Choroid plexus epithelial cell (primary cell): ENCODE data around the gene MARCHF3.
"Not testable (repeated sequence)": the region's sequence is repeated elsewhere in the genome, so short reads cannot be mapped to it uniquely, and the experiment has no call there.

Experiments
- DNase-seq: peaks from one replicate; pipeline ENCODE4 v3.0.0-alpha.2; 2010; ENCODE audit warnings: low read depth
- H3K4me3 ChIP-seq: 2 replicates; pipeline ENCODE4 v1.5.1; 2011; ENCODE audit warnings: low read depth, mild to moderate bottlenecking, control low read depth, low read length, moderate library complexity
- TF ChIP-seq, protein P1 (sequence below): conservative IDR thresholded peaks from 2 replicates; pipeline ENCODE4 v1.5.1; 2011; ENCODE audit warnings: low read depth, mild to moderate bottlenecking, control low read depth, inconsistent platforms, low read length, moderate library complexity

Gene MARCHF3

DNA sequence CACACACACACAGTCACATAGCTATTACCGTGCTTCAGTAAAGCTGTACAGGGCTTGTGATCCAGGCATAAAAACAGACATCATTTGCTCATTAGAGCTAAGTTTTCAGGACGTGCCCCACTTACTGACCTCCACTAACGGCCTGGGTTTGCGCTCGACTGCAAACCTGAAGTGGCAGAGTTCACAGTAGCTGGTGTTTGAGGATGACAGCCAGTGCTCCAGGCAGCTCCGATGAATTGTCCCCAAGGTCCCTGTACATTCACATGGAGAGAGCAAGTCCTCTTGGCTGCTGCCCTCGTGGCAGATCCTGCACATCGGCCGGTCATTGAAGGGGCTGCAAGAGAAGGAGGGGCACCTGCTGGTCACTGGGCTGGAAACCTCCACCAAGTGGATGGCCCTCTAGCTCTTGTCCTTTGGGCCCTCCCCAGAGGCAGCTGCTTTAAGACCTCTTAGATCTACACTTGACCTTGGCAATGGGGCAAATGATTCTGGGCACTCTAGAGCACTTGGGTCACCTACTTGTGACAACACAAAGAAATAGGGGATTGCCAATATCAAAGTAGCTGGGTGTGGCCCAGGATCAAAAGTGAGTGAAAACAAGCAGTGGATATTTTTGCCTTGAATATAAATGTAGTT lies 115.4 kb downstream of the MARCHF3 start:
- DNase-seq, result no peak
- H3K4me3 ChIP-seq, result no peak overlapping the region
- TF ChIP-seq, protein P1, sequence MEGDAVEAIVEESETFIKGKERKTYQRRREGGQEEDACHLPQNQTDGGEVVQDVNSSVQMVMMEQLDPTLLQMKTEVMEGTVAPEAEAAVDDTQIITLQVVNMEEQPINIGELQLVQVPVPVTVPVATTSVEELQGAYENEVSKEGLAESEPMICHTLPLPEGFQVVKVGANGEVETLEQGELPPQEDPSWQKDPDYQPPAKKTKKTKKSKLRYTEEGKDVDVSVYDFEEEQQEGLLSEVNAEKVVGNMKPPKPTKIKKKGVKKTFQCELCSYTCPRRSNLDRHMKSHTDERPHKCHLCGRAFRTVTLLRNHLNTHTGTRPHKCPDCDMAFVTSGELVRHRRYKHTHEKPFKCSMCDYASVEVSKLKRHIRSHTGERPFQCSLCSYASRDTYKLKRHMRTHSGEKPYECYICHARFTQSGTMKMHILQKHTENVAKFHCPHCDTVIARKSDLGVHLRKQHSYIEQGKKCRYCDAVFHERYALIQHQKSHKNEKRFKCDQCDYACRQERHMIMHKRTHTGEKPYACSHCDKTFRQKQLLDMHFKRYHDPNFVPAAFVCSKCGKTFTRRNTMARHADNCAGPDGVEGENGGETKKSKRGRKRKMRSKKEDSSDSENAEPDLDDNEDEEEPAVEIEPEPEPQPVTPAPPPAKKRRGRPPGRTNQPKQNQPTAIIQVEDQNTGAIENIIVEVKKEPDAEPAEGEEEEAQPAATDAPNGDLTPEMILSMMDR, result no peak

DNA sequence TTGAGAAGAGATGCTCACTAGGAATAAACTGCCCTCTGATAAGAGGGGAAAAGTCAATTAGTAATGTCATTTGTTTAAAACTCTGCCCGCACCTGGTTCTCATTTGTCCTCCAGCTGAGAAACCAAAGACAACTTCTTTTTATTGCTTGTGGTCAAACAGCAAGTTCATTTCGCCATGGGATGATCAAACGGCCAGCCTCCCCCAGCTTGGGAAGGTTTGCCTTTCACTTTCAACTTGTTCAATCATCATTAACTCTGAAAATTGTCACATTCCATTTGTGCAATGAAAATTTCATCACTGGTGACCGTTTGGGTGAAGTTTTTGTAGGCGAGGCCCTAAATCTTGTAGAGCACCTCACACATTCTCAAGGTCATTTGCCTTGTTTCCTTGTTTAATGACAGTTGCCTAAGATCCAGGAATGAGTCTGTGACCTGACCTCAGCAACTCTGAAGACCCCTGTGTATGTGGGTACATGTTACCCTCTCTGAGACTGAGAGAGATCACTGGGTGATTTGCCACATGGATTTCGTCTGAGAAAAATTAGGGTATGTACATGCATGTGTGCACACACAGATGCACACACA lies 117.7 kb downstream of the MARCHF3 start:
- TF ChIP-seq, protein P1, result no peak
- DNase-seq, result peak; percentile 13
- no peak overlapping the region for H3K4me3 ChIP-seq

DNA sequence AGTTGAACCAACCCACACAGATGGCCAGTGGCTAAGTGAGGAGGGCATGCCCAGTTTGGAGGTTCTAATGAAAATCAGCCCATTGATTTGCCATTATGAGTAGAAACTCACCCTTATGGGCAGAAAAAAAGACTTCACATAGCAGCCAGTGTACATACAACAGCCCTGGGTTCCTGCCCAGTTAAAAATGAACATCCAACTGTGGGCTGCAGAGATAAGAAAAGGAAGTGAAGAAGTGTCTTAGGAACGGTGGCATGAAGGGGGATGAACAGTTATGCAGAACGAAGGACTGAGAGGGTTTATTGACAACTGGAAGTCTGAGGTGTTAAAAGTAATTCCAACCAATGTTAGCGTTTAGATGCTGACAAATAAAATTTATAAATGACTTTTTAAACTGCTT lies 118.4 kb downstream of the MARCHF3 start:
- H3K4me3 ChIP-seq, result no peak overlapping the region
- TF ChIP-seq, protein P1, result no peak
- DNase-seq, result no peak

DNA sequence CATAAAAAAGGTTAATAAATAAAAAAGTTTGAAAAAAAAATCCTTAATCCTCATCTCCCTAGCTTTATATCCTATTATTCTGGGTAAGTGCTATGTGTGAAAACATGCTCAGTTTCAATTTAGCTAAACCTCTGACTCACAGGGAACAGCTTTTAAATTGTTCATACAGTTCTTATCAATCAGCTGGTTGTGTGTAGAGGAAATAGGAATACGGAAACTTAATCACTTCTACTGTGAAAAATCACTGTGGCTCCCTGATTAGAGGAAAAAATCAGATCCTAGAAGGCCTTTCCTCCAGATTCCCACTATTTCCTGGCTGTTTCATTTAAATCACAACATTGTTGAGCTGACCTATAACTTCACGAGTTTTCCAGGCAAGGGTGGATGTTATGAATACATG lies 120.5 kb downstream of the MARCHF3 start:
- TF ChIP-seq, protein P1, result no peak
- no peak overlapping the region for H3K4me3 ChIP-seq
- no peak for DNase-seq

DNA sequence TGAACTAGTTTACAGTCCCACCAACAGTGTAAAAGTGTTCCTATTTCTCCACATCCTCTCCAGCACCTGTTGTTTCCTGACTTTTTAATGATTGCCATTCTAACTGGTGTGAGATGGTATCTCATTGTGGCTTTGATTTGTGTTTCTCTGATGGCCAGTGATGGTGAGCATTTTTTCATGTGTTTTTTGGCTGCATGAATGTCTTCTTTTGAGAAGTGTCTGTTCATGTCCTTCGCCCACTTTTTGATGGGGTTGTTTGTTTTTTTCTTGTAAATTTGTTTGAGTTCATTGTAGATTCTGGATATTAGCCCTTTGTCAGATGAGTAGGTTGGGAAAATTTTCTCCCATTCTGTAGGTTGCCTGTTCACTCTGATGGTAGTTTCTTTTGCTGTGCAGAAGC lies 126.0 kb downstream of the MARCHF3 start:
- H3K4me3 ChIP-seq, DNase-seq: not testable (repeated sequence)

DNA sequence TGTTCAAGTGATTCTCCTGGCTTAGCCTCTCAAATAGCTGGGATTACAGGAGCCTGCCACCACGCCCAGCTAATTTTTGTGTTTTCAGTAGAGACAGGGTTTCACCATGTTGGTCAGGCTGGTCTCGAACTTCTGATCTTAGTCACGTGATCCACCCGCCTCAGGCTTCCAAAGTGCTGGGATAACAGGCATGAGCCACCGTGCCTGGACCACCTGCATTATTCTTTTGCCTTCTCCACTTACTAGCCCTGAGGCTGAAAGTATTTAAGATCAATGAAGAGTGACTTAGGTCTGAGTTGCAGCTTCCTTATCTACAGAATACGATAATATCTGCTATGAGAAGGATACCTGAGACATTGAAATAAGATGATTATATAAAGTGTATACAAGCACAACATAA lies 129.6 kb downstream of the MARCHF3 start:
- DNase-seq, result no peak
- TF ChIP-seq, protein P1, result no peak
- no peak overlapping the region for H3K4me3 ChIP-seq

DNA sequence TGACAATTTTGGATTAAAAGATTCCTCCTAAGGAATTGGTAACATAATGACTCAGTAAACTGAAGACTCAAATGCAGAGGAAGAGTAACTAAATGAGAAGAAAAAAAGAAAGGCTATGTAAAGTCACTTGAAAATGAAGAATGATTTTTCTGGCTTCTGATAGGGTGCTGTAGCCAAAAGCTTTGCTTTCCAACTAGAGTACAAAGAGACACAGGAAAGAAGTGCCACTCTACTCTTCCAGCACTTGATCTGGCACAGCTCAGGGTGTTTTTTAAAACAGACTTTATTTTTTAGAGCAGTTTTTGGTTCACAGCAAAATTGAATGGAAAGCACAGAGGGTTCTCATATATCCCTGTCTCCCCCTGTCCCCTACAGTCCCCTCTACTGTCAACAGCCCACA lies 130.9 kb downstream of the MARCHF3 start:
- no peak overlapping the region for H3K4me3 ChIP-seq
- TF ChIP-seq, protein P1, result no peak

More for the DNA sequence above, 130.9 kb downstream of the MARCHF3 start:
- DNase-seq, result no peak
